ENCODE data around the gene VMP1.

Gene VMP1

DNA sequence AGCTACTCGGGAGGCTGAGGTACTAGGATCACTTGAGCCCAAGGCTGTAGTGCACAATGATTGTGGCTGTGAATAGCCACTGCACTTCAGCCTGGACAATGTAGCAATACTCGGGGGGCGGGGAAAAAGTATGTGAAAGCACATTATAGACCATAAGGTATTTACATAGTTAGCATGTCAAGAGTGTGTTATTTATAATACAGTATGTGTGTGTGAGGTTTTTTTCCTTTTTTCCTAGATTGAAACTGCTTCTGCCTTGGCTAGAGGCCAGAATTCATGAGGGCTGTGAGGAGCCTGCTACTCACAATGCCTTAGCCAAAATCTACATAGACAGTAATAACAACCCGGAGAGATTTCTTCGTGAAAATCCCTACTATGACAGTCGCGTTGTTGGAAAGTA is 30.7 kb upstream of the VMP1 start:
- Histone ChIP-seq H3K36me3 (ENCODE audit: control insufficient read depth in 2 of 2, insufficient read depth in 1 of 2, low read length in 2 of 2) (peaks cover 95 to 97% of the 10 kb centered on the region in 2 experiments), H3K4me3 (ENCODE audit: low read depth, low read length) (no peak overlapping the region), H3K4me1 (ENCODE audit: control insufficient read depth, insufficient read depth, low read length) (no peaks in the 10 kb centered on the region), H3K9me3 (ENCODE audit: control insufficient read depth, insufficient read depth, low read depth, low read length) (no peaks in the 10 kb centered on the region), H3K27ac (ENCODE audit: extremely low read depth, low read depth, low read length) (no peak overlapping the region)
- no peak for TF ChIP-seq ZNF433 (tag by site-specific recombination; IDR thresholded peaks at IDR 0.05; ENCODE audit: low read depth)
- no peak for TF ChIP-seq ZBTB44 (tag by site-specific recombination; IDR thresholded peaks at IDR 0.05)
- TF ChIP-seq, protein P1, sequence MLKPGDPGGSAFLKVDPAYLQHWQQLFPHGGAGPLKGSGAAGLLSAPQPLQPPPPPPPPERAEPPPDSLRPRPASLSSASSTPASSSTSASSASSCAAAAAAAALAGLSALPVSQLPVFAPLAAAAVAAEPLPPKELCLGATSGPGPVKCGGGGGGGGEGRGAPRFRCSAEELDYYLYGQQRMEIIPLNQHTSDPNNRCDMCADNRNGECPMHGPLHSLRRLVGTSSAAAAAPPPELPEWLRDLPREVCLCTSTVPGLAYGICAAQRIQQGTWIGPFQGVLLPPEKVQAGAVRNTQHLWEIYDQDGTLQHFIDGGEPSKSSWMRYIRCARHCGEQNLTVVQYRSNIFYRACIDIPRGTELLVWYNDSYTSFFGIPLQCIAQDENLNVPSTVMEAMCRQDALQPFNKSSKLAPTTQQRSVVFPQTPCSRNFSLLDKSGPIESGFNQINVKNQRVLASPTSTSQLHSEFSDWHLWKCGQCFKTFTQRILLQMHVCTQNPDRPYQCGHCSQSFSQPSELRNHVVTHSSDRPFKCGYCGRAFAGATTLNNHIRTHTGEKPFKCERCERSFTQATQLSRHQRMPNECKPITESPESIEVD (tag by site-specific recombination; IDR thresholded peaks at IDR 0.05): peak; percentile 53
- TF ChIP-seq ZXDB (tag by site-specific recombination; IDR thresholded peaks at IDR 0.05): no peak
- TF ChIP-seq GLIS2 (tag by site-specific recombination; IDR thresholded peaks at IDR 0.05): no peak
- CTCF ChIA-PET: no interaction called here
- POLR2A ChIA-PET: interaction anchor here (0.6 to 1.5 kb wide), 2 partner anchors 11 to 57 kb away, joined by 4 to 5 read pairs; partner anchors contain the start of gene CLTC

DNA sequence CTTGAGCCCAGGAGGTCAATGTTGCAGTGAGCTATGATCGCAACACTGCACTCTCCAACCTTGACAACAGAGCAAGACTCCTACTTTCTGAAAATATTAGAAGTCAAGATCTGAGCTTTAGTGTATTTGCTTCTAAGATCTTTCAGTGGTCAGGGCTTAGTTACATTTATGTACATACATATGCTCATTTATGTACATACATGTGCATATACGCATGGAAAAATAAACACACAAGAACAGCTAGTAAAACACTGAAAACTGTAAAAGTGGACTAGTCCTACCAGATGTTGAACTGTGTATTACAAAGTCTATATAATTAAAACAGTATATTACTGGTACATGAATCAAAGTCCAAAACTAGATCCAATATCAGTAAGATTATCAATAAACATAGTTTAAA is 28.5 kb upstream of the VMP1 start:
- Histone ChIP-seq H3K36me3 (ENCODE audit: control insufficient read depth in 2 of 2, insufficient read depth in 1 of 2, low read length in 2 of 2) (peaks cover 98 to 99% of the 10 kb centered on the region in 2 experiments), H3K4me3 (ENCODE audit: low read depth, low read length) (no peak overlapping the region), H3K4me1 (ENCODE audit: control insufficient read depth, insufficient read depth, low read length) (no peaks in the 10 kb centered on the region), H3K27ac (ENCODE audit: extremely low read depth, low read depth, low read length) (no peak overlapping the region), H3K9me3 (ENCODE audit: control insufficient read depth, insufficient read depth, low read depth, low read length) (no peaks in the 10 kb centered on the region)
- ChIA-PET CTCF (interaction anchor here (0.6 to 0.7 kb wide), 2 partner anchors 88 to 371 kb away, joined by 3 read pairs; no protein-coding TSS in a partner anchor), POLR2A (no interaction called here)
- TF ChIP-seq ZNF501 (tag by site-specific recombination; IDR thresholded peaks at IDR 0.05): no peak
- TF ChIP-seq ZNF391 (tag by site-specific recombination; IDR thresholded peaks at IDR 0.05; ENCODE audit: borderline replicate concordance, low read depth): no peak
- TF ChIP-seq SP3 (tag by site-specific recombination; IDR thresholded peaks at IDR 0.05): no peak
- no peak for TF ChIP-seq ZNF510 (tag by site-specific recombination; IDR thresholded peaks at IDR 0.05; ENCODE audit: insufficient replicate concordance)
- TF ChIP-seq ZNF830 (tag by site-specific recombination; IDR thresholded peaks at IDR 0.05; ENCODE audit: low read depth): no peak
- TF ChIP-seq REPIN1 (tag by site-specific recombination; IDR thresholded peaks at IDR 0.05; ENCODE audit: low read depth): no peak
- TF ChIP-seq ZBTB10 (tag by site-specific recombination; IDR thresholded peaks at IDR 0.05): no peak
- TF ChIP-seq ZNF48 (tag by site-specific recombination; IDR thresholded peaks at IDR 0.05): no peak
- no peak for TF ChIP-seq ZBTB26 (tag by site-specific recombination; optimal IDR thresholded peaks at IDR 0.05)
- TF ChIP-seq ZBTB49 (tag by site-specific recombination; IDR thresholded peaks at IDR 0.05; ENCODE audit: low read depth): no peak
- no peak for TF ChIP-seq GLIS2 (tag by site-specific recombination; IDR thresholded peaks at IDR 0.05)
- no peak for TF ChIP-seq ZNF585B (tag by site-specific recombination; IDR thresholded peaks at IDR 0.05)
- no peak for TF ChIP-seq ZNF394 (tag by site-specific recombination; IDR thresholded peaks at IDR 0.05; ENCODE audit: borderline replicate concordance)
- TF ChIP-seq ZNF341 (tag by site-specific recombination; IDR thresholded peaks at IDR 0.05; ENCODE audit: low read depth): no peak
- TF ChIP-seq ZNF24 (tag by site-specific recombination; IDR thresholded peaks at IDR 0.05): no peak
- TF ChIP-seq, protein P1 (tag by site-specific recombination; IDR thresholded peaks at IDR 0.05): no peak
- no peak for TF ChIP-seq GLI4 (tag by site-specific recombination; IDR thresholded peaks at IDR 0.05)
- TF ChIP-seq RBAK (tag by site-specific recombination; IDR thresholded peaks at IDR 0.05): no peak
- TF ChIP-seq ZNF701 (tag by site-specific recombination; IDR thresholded peaks at IDR 0.05): no peak
